ENCODE measurements around the gene AFTPH.

DNA sequence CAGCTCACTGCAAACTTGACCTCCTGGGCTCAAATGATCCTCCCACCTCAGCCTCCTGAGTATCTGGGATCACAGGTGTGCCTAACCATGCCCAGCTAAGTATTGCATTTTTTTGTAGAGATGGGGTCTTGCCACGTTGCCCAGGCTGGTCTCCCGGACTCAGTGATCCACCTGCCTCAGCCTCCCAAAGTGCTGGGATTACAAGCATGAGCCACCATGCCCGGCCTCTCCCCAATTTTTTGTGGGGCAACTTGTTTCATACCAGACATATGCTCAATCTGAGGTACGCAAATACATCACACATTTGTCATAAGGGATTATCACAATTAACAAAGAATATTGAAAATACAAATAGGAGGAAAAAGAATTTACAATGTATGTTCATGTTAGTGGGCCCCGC, 42.5 kb upstream of the AFTPH start:
- TF ChIP-seq, protein P1, sequence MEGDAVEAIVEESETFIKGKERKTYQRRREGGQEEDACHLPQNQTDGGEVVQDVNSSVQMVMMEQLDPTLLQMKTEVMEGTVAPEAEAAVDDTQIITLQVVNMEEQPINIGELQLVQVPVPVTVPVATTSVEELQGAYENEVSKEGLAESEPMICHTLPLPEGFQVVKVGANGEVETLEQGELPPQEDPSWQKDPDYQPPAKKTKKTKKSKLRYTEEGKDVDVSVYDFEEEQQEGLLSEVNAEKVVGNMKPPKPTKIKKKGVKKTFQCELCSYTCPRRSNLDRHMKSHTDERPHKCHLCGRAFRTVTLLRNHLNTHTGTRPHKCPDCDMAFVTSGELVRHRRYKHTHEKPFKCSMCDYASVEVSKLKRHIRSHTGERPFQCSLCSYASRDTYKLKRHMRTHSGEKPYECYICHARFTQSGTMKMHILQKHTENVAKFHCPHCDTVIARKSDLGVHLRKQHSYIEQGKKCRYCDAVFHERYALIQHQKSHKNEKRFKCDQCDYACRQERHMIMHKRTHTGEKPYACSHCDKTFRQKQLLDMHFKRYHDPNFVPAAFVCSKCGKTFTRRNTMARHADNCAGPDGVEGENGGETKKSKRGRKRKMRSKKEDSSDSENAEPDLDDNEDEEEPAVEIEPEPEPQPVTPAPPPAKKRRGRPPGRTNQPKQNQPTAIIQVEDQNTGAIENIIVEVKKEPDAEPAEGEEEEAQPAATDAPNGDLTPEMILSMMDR (IDR thresholded peaks at IDR 0.05; ENCODE audit: low read length): no peak
- TF ChIP-seq EZH2phosphoT487 (IDR thresholded peaks at IDR 0.05; ENCODE audit: low read length) (no peak), EZH2 (optimal IDR thresholded peaks at IDR 0.05; ENCODE audit: low read depth, low read length) (no peak)
